Right lobe of liver (tissue), 4 donors: Measurements from ENCODE around the gene TUBB2B.

Source experiments
- CTCF ChIP-seq, 4 donors: fragments of 200-600 bp in 3 of 4; fragments of 450-650 bp in 1 of 4; IDR thresholded peaks; one replicate each; pipeline versions ENCODE4 v1.5.1 to v1.8.0; 2016 to 2022; ENCODE audit warnings: antibody characterized with exemption in 4 of 4, mild to moderate bottlenecking in 2 of 4
- POLR2A ChIP-seq: fragments of 450-650 bp; IDR thresholded peaks from one replicate; pipeline ENCODE4 v1.6.1; 2017; ENCODE audit warnings: antibody characterized with exemption, mild to moderate bottlenecking
- donor health status: DM: no; HTN: no; CAD: no.
- donor health status: DM: no; HTN: no; CAD: no.
- donor health status: DM: no; HTN: yes; CAD: no.

DNA sequence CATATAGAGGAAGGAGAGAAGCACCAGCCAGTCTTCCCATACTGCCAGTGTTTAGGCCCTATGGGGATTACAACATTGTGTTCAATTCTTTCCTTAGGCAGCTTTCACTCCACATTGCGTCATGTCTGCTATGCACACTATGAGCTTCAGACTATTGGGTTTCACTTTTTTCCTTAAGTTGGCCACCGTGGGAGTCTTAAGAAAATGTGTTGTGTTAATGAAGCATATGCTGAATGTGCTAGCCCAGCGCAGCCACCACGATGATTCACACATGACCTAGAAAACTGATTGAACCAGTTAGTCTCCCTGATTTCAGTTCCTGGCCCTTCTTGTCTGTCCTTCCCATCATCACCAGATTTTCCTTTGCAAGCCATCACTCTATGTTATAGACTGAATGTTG lies 21.5 kb downstream of the TUBB2B start:
- TF ChIP-seq CTCF (IDR thresholded peaks at IDR 0.05) (no peak), POLR2A (no peak)
